GM12873 (cell line): ENCODE measurements around the gene SYMPK.

Experiments used
- CTCF ChIP-seq: IDR thresholded peaks from 2 replicates; pipeline ENCODE4 v1.5.1; 2012; ENCODE audit warnings: low read depth, mild to moderate bottlenecking, moderate library complexity, low read length, control low read depth; ENCODE audit not compliant: insufficient read depth; ENCODE audit errors: missing control alignments

The SYMPK gene

GRCh38 chr19:45766296-45766868 lies 96.6 kb downstream of the SYMPK start:
- TF ChIP-seq CTCF: no peak

GRCh38 chr19:45765702-45766295 lies 97.1 kb downstream of the SYMPK start:
- TF ChIP-seq CTCF: no peak
